Right cardiac atrium (tissue), 5 donors: ENCODE results near the gene FHIP1B. TPM values are rescaled to one million over a fixed set of nuclear protein-coding genes. Genes with fewer than 3 reads are reported as not detected.

Experiments used
- ATAC-seq, 2 donors: fragments of 200-7000 bp; cut with Tn5 transposase; one replicate each; pipeline versions ENCODE4 v1.8.0 to v1.9.1; 2020; ENCODE audit warnings: moderate library complexity in 2 of 2, mild to moderate bottlenecking in 1 of 2
- DNase-seq, 3 donors: peaks; one replicate each; pipeline ENCODE4 v3.0.0-alpha.2; 2020
- H3K27ac ChIP-seq: one replicate; pipeline ENCODE4 v1.5.1; 2013; ENCODE audit warnings: mild to moderate bottlenecking, low read length, control low read depth, moderate library complexity
- H3K27me3 ChIP-seq: one replicate; pipeline ENCODE4 v1.6.1; 2013; ENCODE audit not compliant: control insufficient read depth, insufficient read depth
- H3K4me1 ChIP-seq: one replicate; pipeline ENCODE4 v1.6.1; 2013; ENCODE audit warnings: low read length; ENCODE audit not compliant: control insufficient read depth, insufficient read depth
- H3K4me3 ChIP-seq: one replicate; pipeline ENCODE4 v1.5.1; 2013; ENCODE audit warnings: low read length, control low read depth
- H3K9me3 ChIP-seq: one replicate; pipeline ENCODE4 v1.6.1; 2013; ENCODE audit warnings: low read length; ENCODE audit not compliant: control insufficient read depth
- WGBS: extraction: QIAGEN DNeasy Blood & Tissue Kit; methylation state at CpG from one replicate; pipeline ENCODE4 v1.1.7; 2013; 5-methylcytosine and 5-hydroxymethylcytosine counted together
- intact Hi-C, 4 donors: fragments of 100-400 bp; cut with DNase I; formaldehyde crosslinking; loops; one replicate each; pipeline versions ENCODE4 v1.11.0 to v1.14.0; 2022 to 2023
- polyA plus RNA-seq: library from polyadenylated mRNA; stranded (reverse); fragments of 200-250 nt; gene quantifications from one replicate; pipeline ENCODE4 v1.2.3, GENCODE V29; 2013
- total RNA-seq, 4 donors: library from RNA; stranded (reverse); fragmentation: NEBNext Ultra II Directional; extraction: Animal tissue kit (Norgen Biotek cat#: 25700); gene quantifications; one replicate each; pipeline ENCODE4 v1.2.1, GENCODE V29; 2021
- donor health status: healthy with polysubstance abuse.
- donor health status: DM: no; HTN: yes; CAD: no.
- donor health status: DM: no; HTN: no; CAD: no.
- donor health status: DM: no; HTN: yes; CAD: no; lungs with severe emphysema.
- donor health status: DM: yes; HTN: yes; CAD: no.

The FHIP1B gene
- total and polyA plus RNA-seq, 5 donors: 14.1 to 19.5 (median 17.7) TPM

GRCh38 chr11:6201481-6201880, 33.0 kb downstream of the FHIP1B start:
- H3K27me3 ChIP-seq: no peaks in the 10 kb centered on the region
- H3K27ac ChIP-seq: no peak overlapping the region
- no peak overlapping the region for H3K4me3 ChIP-seq
- no peak for ATAC-seq
- H3K4me1 ChIP-seq: no peaks in the 10 kb centered on the region
- 73% methylated on average over 2 of the region's 2 CpGs for WGBS
- intact Hi-C loops: no loop called here
- no peak for DNase-seq
- H3K9me3 ChIP-seq: no peaks in the 10 kb centered on the region

DNA sequence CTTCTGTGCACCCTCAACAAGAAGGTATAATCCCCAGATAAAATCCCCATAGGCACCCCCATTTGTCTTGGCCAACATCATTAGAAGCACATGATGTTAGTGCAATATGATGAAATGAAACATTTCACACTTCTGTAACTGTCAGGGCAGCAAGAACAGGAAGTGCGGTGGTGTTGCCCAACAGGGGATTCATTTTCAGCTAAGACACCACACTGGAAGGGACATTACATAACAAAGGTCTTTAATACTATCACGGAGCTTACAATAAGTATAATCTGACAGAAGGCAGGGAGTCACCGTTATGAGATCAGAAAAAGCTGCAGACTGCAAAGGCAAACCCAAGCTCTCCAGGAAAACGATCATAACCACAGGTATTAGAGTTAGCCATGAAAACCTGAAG, 33.5 kb downstream of the FHIP1B start:
- Histone ChIP-seq H3K27ac (no peak overlapping the region), H3K4me1 (no peaks in the 10 kb centered on the region), H3K27me3 (no peaks in the 10 kb centered on the region), H3K4me3 (no peak overlapping the region), H3K9me3 (no peaks in the 10 kb centered on the region)
- intact Hi-C loops: no loop called here
- DNase-seq (peak; percentile 59 to 82 (median 81)), ATAC-seq (peak; percentile 42 to 55)
- 64% methylated on average over 4 of the region's 4 CpGs for WGBS

GRCh38 chr11:6199174-6199810, 35.1 kb downstream of the FHIP1B start, which contains the start of gene OR52W1:
Gene OR52W1 (plus strand): TSS chr11:6199224. CDS start chr11:6199224, 0 bp downstream.
- no peaks in the 10 kb centered on the region for H3K4me1 ChIP-seq
- no peaks in the 10 kb centered on the region for H3K27me3 ChIP-seq
- ATAC-seq (peak in 1 of 2 donors; percentile 31), DNase-seq (no peak)
- H3K4me3 ChIP-seq: no peak within 1 kb of the TSS
- H3K27ac ChIP-seq: no peak within 1 kb of the TSS
- WGBS: 96% methylated on average over 5 of the region's 5 CpGs
- H3K9me3 ChIP-seq: no peaks in the 10 kb centered on the region
- intact Hi-C loops: no loop called here

GRCh38 chr11:6197466-6198200, 36.8 kb downstream of the FHIP1B start:
- Histone ChIP-seq H3K27me3 (no peaks in the 10 kb centered on the region), H3K9me3 (no peaks in the 10 kb centered on the region), H3K4me3 (no peak overlapping the region), H3K4me1 (no peaks in the 10 kb centered on the region), H3K27ac (no peak overlapping the region)
- ATAC-seq (no peak), DNase-seq (no peak)
- intact Hi-C loops: no loop called here
- 81% methylated on average over 4 of the region's 4 CpGs for WGBS

DNA sequence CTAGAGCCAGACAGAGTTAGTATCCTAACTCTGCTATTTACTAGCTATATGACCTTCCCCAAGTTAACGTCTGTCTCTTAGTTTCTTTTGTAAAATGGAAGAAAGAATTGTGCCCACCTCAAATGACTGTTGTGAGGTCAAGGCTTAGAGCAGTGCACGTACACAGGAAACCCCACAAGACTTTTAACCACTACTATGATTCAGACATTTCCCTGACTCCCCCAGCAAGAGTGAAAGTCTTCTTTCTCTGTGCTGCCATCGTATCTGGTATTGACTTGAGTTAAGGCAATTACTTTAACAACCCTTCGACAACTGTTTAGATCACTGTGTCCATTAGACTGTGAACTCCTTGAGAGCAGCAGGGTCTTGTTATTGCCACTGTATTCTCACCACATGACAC, 38.0 kb downstream of the FHIP1B start:
- Histone ChIP-seq H3K9me3 (no peaks in the 10 kb centered on the region), H3K27ac (no peak overlapping the region), H3K27me3 (no peaks in the 10 kb centered on the region), H3K4me3 (no peak overlapping the region), H3K4me1 (no peaks in the 10 kb centered on the region)
- 59% methylated on average over 4 of the region's 4 CpGs for WGBS
- no peak for ATAC-seq
- intact Hi-C loops: no loop called here
- DNase-seq: no peak

GRCh38 chr11:6194065-6194581, 40.3 kb downstream of the FHIP1B start:
- no peak for DNase-seq
- 63% methylated on average over 1 of the region's 1 CpG for WGBS
- H3K27me3 ChIP-seq: no peaks in the 10 kb centered on the region
- intact Hi-C loops: no loop called here
- ATAC-seq: no peak
- no peaks in the 10 kb centered on the region for H3K9me3 ChIP-seq
- no peak overlapping the region for H3K27ac ChIP-seq
- no peaks in the 10 kb centered on the region for H3K4me1 ChIP-seq
- no peak overlapping the region for H3K4me3 ChIP-seq

DNA sequence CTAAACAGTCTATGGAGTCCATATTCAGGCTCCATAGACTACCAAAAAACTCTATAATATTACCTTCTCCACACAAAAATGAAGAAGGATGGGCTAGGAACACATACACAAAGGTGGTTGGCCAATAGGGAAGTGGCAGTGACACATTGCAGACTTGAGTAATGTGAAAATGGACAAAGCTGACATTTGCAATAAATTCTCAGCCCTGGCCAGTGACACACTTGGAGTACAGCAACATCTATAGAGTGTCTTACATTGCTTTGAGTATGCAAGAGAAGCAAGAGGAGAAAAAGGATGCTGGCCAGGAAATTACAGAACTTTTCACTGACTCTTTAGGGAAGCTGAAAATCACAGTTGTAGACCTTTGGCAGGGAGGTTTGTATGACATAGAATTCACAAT, 42.7 kb downstream of the FHIP1B start:
- intact Hi-C loops: no loop called here
- H3K27ac ChIP-seq: no peak overlapping the region
- DNase-seq (no peak), ATAC-seq (peak in 1 of 2 donors; percentile 34)
- no peak overlapping the region for H3K4me3 ChIP-seq
- no peaks in the 10 kb centered on the region for H3K4me1 ChIP-seq
- H3K27me3 ChIP-seq: no peaks in the 10 kb centered on the region
- H3K9me3 ChIP-seq: no peaks in the 10 kb centered on the region

GRCh38 chr11:6175440-6175839, 59.0 kb downstream of the FHIP1B start:
- ATAC-seq (no peak), DNase-seq (no peak)
- no peak overlapping the region for H3K4me3 ChIP-seq
- no peaks in the 10 kb centered on the region for H3K27me3 ChIP-seq
- no peak overlapping the region for H3K27ac ChIP-seq
- H3K9me3 ChIP-seq: no peaks in the 10 kb centered on the region
- H3K4me1 ChIP-seq: no peaks in the 10 kb centered on the region
- intact Hi-C loops: no loop called here
- 49% methylated on average over 2 of the region's 2 CpGs for WGBS

DNA sequence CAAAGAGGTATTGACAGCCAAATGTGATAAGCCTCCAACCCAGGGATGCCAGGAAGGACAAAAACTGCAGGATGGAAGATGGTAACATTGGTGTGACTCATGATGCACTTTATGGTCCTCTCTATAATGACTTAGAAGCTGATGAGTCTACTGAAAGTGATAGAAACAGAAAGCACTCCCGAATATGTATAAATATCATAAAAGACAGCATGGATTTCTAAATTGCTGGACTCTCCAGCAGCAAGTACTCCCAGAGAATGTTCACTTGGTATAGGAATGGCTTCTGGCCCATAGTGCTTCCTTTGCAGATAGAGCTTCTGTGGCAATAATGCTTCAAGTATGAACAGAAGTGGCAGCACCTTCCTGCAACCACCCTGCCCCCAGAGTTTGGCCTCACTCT, 64.2 kb downstream of the FHIP1B start, which contains the start of gene OR52B2:
Gene OR52B2 (minus strand): TSS at position 101 of the 400 bp plus-strand sequence. CDS start 0 bp downstream, at position 101.
- no peak for DNase-seq
- 79% methylated on average over 1 of the region's 1 CpG for WGBS
- intact Hi-C loops: no loop called here
- ATAC-seq: no peak
- H3K4me1 ChIP-seq: no peaks in the 10 kb centered on the region
- H3K9me3 ChIP-seq: no peaks in the 10 kb centered on the region
- no peak within 1 kb of the TSS for H3K27ac ChIP-seq
- H3K27me3 ChIP-seq: no peaks in the 10 kb centered on the region
- H3K4me3 ChIP-seq: no peak within 1 kb of the TSS
